Measurements from ENCODE around the gene ZC3H12C. TPM values are rescaled to one million over a fixed set of nuclear protein-coding genes. Genes with fewer than 3 reads are reported as not detected.

ZC3H12C gene
- total and polyA plus RNA-seq, 10 of the 15 experiments (the other 5 are each of a cell fraction or from before 2014, with no cell fraction given) = 0.31 to 31.0 (median 3.7) TPM

DNA sequence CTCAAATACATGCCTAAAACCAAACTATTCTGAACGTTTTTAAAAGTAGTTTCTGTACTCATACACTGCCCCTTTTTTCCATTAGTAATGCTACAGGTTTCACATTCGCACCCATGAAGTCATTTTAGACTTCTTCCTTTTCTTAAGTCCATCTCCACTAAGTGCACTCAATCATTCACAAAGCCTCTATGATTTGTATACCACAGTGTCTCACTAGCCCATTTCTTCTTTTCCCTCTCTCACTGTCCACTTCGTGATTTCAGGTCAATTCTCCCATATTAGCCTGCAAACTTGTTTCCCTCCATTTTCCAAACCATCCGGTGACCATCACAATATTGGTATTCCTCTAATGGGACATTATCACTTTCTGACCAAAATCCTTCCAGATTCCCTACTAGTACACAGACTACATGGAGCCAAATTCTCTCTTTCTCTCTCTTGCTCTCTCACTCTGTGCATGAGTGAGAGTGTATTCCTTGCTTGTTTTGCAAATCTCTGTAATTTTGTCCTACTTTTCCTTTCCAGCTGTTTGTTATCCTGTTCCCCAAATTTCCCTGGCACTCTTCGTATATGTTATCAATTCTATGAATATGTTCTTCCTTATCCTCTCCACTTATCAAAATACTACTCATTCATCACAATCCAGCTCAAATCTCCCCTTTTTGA lies 3.4 kb upstream of the ZC3H12C start (continued):
- TF ChIP-seq, protein P1, sequence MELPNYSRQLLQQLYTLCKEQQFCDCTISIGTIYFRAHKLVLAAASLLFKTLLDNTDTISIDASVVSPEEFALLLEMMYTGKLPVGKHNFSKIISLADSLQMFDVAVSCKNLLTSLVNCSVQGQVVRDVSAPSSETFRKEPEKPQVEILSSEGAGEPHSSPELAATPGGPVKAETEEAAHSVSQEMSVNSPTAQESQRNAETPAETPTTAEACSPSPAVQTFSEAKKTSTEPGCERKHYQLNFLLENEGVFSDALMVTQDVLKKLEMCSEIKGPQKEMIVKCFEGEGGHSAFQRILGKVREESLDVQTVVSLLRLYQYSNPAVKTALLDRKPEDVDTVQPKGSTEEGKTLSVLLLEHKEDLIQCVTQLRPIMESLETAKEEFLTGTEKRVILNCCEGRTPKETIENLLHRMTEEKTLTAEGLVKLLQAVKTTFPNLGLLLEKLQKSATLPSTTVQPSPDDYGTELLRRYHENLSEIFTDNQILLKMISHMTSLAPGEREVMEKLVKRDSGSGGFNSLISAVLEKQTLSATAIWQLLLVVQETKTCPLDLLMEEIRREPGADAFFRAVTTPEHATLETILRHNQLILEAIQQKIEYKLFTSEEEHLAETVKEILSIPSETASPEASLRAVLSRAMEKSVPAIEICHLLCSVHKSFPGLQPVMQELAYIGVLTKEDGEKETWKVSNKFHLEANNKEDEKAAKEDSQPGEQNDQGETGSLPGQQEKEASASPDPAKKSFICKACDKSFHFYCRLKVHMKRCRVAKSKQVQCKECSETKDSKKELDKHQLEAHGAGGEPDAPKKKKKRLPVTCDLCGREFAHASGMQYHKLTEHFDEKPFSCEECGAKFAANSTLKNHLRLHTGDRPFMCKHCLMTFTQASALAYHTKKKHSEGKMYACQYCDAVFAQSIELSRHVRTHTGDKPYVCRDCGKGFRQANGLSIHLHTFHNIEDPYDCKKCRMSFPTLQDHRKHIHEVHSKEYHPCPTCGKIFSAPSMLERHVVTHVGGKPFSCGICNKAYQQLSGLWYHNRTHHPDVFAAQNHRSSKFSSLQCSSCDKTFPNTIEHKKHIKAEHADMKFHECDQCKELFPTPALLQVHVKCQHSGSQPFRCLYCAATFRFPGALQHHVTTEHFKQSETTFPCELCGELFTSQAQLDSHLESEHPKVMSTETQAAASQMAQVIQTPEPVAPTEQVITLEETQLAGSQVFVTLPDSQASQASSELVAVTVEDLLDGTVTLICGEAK (IDR thresholded peaks at IDR 0.05; ENCODE audit: borderline replicate concordance) = no peak
- TF ChIP-seq FOXK2 (IDR thresholded peaks at IDR 0.05) (no peak), BACH1 (IDR thresholded peaks at IDR 0.05; ENCODE audit: borderline replicate concordance) (peak; percentile 42), ZNF207 (IDR thresholded peaks at IDR 0.05; ENCODE audit: borderline replicate concordance) (no peak), LARP7 (IDR thresholded peaks at IDR 0.05) (no peak), SREBF1 (IDR thresholded peaks at IDR 0.05; ENCODE audit: low read length) (no peak), NFYB (IDR thresholded peaks at IDR 0.05; ENCODE audit: insufficient read depth, low read depth, low read length) (no peak), JUNB (IDR thresholded peaks at IDR 0.05) (peak; percentile 53), YBX1 (IDR thresholded peaks at IDR 0.05) (no peak), SRF (IDR thresholded peaks at IDR 0.05; ENCODE audit: low read depth in 2 of 2, low read length in 2 of 2) (no peak), YY1 (IDR thresholded peaks at IDR 0.05; ENCODE audit: low read depth, low read length) (no peak), NR2C1 (IDR thresholded peaks at IDR 0.05) (no peak), SUPT20H (IDR thresholded peaks at IDR 0.05; ENCODE audit: borderline replicate concordance, control insufficient read depth, low read depth, low read length) (no peak), SMAD5 (IDR thresholded peaks at IDR 0.05; ENCODE audit: low read depth) (no peak), TCF12 (IDR thresholded peaks at IDR 0.05; ENCODE audit: low read depth, low read length) (no peak), ESRRA (IDR thresholded peaks at IDR 0.05; ENCODE audit: low read length) (no peak), ZNF622 (IDR thresholded peaks at IDR 0.05) (no peak), CEBPB (IDR thresholded peaks at IDR 0.05; ENCODE audit: borderline replicate concordance in 1 of 2, low read depth in 2 of 2, low read length in 2 of 2) (no peak)
- TF ChIP-seq, protein P2, sequence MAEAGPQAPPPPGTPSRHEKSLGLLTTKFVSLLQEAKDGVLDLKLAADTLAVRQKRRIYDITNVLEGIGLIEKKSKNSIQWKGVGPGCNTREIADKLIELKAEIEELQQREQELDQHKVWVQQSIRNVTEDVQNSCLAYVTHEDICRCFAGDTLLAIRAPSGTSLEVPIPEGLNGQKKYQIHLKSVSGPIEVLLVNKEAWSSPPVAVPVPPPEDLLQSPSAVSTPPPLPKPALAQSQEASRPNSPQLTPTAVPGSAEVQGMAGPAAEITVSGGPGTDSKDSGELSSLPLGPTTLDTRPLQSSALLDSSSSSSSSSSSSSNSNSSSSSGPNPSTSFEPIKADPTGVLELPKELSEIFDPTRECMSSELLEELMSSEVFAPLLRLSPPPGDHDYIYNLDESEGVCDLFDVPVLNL (IDR thresholded peaks at IDR 0.05; ENCODE audit: low read depth, low read length) = no peak
- TF ChIP-seq, protein P3, sequence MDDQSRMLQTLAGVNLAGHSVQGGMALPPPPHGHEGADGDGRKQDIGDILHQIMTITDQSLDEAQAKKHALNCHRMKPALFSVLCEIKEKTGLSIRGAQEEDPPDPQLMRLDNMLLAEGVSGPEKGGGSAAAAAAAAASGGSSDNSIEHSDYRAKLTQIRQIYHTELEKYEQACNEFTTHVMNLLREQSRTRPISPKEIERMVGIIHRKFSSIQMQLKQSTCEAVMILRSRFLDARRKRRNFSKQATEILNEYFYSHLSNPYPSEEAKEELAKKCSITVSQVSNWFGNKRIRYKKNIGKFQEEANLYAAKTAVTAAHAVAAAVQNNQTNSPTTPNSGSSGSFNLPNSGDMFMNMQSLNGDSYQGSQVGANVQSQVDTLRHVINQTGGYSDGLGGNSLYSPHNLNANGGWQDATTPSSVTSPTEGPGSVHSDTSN (IDR thresholded peaks at IDR 0.05; ENCODE audit: insufficient replicate concordance, low read depth, low read length) = no peak
- TF ChIP-seq, protein P4, sequence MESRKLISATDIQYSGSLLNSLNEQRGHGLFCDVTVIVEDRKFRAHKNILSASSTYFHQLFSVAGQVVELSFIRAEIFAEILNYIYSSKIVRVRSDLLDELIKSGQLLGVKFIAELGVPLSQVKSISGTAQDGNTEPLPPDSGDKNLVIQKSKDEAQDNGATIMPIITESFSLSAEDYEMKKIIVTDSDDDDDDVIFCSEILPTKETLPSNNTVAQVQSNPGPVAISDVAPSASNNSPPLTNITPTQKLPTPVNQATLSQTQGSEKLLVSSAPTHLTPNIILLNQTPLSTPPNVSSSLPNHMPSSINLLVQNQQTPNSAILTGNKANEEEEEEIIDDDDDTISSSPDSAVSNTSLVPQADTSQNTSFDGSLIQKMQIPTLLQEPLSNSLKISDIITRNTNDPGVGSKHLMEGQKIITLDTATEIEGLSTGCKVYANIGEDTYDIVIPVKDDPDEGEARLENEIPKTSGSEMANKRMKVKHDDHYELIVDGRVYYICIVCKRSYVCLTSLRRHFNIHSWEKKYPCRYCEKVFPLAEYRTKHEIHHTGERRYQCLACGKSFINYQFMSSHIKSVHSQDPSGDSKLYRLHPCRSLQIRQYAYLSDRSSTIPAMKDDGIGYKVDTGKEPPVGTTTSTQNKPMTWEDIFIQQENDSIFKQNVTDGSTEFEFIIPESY (IDR thresholded peaks at IDR 0.05) = no peak
- TF ChIP-seq, protein P5, sequence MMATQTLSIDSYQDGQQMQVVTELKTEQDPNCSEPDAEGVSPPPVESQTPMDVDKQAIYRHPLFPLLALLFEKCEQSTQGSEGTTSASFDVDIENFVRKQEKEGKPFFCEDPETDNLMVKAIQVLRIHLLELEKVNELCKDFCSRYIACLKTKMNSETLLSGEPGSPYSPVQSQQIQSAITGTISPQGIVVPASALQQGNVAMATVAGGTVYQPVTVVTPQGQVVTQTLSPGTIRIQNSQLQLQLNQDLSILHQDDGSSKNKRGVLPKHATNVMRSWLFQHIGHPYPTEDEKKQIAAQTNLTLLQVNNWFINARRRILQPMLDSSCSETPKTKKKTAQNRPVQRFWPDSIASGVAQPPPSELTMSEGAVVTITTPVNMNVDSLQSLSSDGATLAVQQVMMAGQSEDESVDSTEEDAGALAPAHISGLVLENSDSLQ (IDR thresholded peaks at IDR 0.05) = peak; percentile 79
